ENCODE data around the gene NBAS. TPM values are rescaled to one million over a fixed set of nuclear protein-coding genes. Genes with fewer than 3 reads are reported as not detected.

NBAS gene
- polyA plus RNA-seq (2013, experiment 1 of 2), result 22.8 TPM
- polyA plus RNA-seq (2013, experiment 2 of 2), result 22.6 TPM

DNA sequence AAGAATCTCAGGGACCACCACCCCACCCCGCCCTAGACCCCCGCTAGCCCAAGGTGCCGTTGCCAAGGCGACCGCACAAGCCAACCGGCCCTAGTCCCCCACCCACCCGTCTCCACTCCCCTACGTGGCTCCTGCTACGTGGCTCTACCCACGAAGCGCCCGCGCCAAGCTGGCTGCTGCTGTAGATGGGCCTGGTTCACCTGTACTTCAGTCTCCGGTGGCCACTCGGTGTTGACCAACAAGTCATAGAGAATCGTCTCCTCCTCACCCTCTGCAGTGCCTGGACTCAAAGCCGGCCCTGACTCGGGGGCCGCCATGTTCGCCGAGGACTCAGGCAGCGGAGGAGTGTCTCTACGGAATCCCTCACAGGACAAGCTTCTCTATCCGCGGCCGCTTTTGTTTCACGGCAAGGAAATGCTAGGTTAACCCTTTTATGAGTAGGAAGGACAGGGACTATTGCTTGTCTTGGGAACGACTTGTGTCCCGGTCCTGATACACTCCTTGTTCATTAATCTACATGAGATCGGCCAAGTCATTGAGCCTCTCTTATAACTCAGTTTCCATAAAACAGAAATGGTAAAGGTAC is at the start of gene NBAS:
Gene NBAS, minus strand, starts transcription at position 347 of the 586 bp plus-strand sequence. Its CDS starts 30 bp downstream, at position 317.
- peak within 1 kb of the TSS; percentile 92 for H4K8ac ChIP-seq (ENCODE audit: low read length)
- under 1% methylated on average over 29 of the region's 30 CpGs for WGBS
- peak within 1 kb of the TSS; percentile 66 for H3K27ac ChIP-seq (ENCODE audit: low read length, poor library complexity, severe bottlenecking)
- peak within 1 kb of the TSS; percentile 21 for H2BK120ac ChIP-seq (ENCODE audit: low read depth, low read length)
- H3K4me2 ChIP-seq (ENCODE audit: low read length, poor library complexity, severe bottlenecking), result peak within 1 kb of the TSS; percentile 81
- peak within 1 kb of the TSS in 1 of 2 experiments; percentile 81 for H3K23ac ChIP-seq (ENCODE audit: low read length in 2 of 2)
- H4K91ac ChIP-seq (ENCODE audit: low read length), result peak within 1 kb of the TSS; percentile 91
- H2BK12ac ChIP-seq (ENCODE audit: low read length in 2 of 2), result no peak within 1 kb of the TSS
- peak; percentile 94 for DNase-seq
- H2BK15ac ChIP-seq (ENCODE audit: low read depth, poor library complexity, severe bottlenecking), result peak within 1 kb of the TSS; percentile 9
- peak within 1 kb of the TSS; percentile 97 for H3K9ac ChIP-seq (ENCODE audit: low read length)
- H3K14ac ChIP-seq (ENCODE audit: low read length in 2 of 2), result peak within 1 kb of the TSS in 1 of 2 experiments; percentile 37
- peaks cover 0 to 4% of the 10 kb centered on the region in 2 experiments for H3K36me3 ChIP-seq (ENCODE audit: control insufficient read depth in 1 of 2, insufficient read depth in 2 of 2, low read depth in 1 of 2, low read length in 2 of 2)
- no peak within 1 kb of the TSS for H2BK5ac ChIP-seq (ENCODE audit: low read depth, low read length, poor library complexity, severe bottlenecking)
- peak within 1 kb of the TSS; percentile 37 to 92 for H3K4ac ChIP-seq (ENCODE audit: low read depth in 1 of 2, low read length in 2 of 2)
- H3K79me1 ChIP-seq (replicated peaks; ENCODE audit: low read length, poor library complexity, severe bottlenecking), result peaks cover 3% of the 10 kb centered on the region
- no peaks in the 10 kb centered on the region for H3K9me3 ChIP-seq (ENCODE audit: control insufficient read depth, low read length)
- H2AFZ ChIP-seq (ENCODE audit: low read depth, low read length), result peak within 1 kb of the TSS; percentile 54
- no peak within 1 kb of the TSS for H2AK5ac ChIP-seq (ENCODE audit: low read length, severe bottlenecking)
- peak within 1 kb of the TSS in 1 of 2 experiments; percentile 87 for H3K18ac ChIP-seq (ENCODE audit: low read depth in 1 of 2, low read length in 2 of 2)
- no peaks in the 10 kb centered on the region for H3K27me3 ChIP-seq (ENCODE audit: control insufficient read depth in 1 of 2, insufficient read depth in 1 of 2, low read length in 2 of 2)
- H3K4me3 ChIP-seq (ENCODE audit: insufficient read depth in 1 of 2, low read depth in 1 of 2, low read length in 2 of 2), result peak within 1 kb of the TSS; percentile 93 to 99
- H3K4me1 ChIP-seq (ENCODE audit: control insufficient read depth, insufficient read depth, low read depth, low read length), result peaks cover 2% of the 10 kb centered on the region

- no peak for DNase-seq
- WGBS, result 100% methylated on average over 4 of the region's 5 CpGs
Observed at GRCh38 chr2:15610430-15610952, 49.4 kb upstream of the NBAS start.

DNA sequence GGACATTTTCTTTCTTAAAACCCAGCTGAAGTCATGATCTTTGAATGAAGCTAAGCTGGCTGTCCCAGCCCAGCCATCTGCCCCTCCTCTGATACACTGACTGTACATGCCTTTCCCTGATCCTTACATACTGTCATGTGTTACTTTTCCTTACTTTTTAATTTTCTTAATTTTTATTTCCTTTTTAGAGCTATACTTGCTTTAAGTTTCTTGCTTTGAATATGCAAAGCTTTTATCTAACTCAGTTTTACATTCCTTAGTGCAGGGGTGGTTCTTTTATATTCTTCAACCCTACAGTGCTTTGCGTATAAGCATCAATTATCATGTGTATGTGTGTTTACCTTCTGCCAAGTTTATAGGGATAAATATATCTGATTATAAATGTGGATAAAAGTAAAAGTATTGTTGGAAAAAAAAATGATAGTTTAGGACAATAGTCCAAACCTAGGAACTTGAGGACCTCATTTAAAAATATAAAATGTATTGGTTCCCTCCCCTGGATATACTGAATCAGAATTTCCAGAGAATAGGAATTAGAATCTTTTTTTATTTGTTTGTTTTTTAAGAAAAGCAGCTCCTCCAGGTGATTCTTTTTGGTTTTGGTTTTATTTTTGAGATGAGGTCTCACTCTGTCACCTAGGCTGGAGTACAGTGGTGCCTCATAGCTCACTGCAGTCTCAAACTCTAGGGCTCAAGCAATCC is 48.4 kb upstream of the NBAS start:
- no peak overlapping the region for H4K8ac ChIP-seq (ENCODE audit: low read length)
- no peak overlapping the region for H3K27ac ChIP-seq (ENCODE audit: low read length, poor library complexity, severe bottlenecking)
- H2AK5ac ChIP-seq (ENCODE audit: low read length, severe bottlenecking), result no peak overlapping the region
- no peak overlapping the region for H4K91ac ChIP-seq (ENCODE audit: low read length)
- no peak overlapping the region for H2BK5ac ChIP-seq (ENCODE audit: low read depth, low read length, poor library complexity, severe bottlenecking)
- no peaks in the 10 kb centered on the region for H3K4me1 ChIP-seq (ENCODE audit: control insufficient read depth, insufficient read depth, low read depth, low read length)
- H3K14ac ChIP-seq (ENCODE audit: low read length in 2 of 2), result no peak overlapping the region
- no peak overlapping the region for H3K9ac ChIP-seq (ENCODE audit: low read length)
- H3K9me3 ChIP-seq (ENCODE audit: control insufficient read depth, low read length), result no peaks in the 10 kb centered on the region
- WGBS, result no CpG with 5 or more reads among the region's 1 CpG
- peaks cover 20% of the 10 kb centered on the region for H3K79me1 ChIP-seq (replicated peaks; ENCODE audit: low read length, poor library complexity, severe bottlenecking)
- no peak overlapping the region for H3K4me3 ChIP-seq (ENCODE audit: insufficient read depth in 1 of 2, low read depth in 1 of 2, low read length in 2 of 2)
- no peak overlapping the region for H3K18ac ChIP-seq (ENCODE audit: low read depth in 1 of 2, low read length in 2 of 2)
- peaks cover 27 to 76% of the 10 kb centered on the region in 2 experiments for H3K36me3 ChIP-seq (ENCODE audit: control insufficient read depth in 1 of 2, insufficient read depth in 2 of 2, low read depth in 1 of 2, low read length in 2 of 2)
- H2BK120ac ChIP-seq (ENCODE audit: low read depth, low read length), result no peak overlapping the region
- H3K23ac ChIP-seq (ENCODE audit: low read length in 2 of 2), result no peak overlapping the region
- H3K27me3 ChIP-seq (ENCODE audit: control insufficient read depth in 1 of 2, insufficient read depth in 1 of 2, low read length in 2 of 2), result no peaks in the 10 kb centered on the region
- no peak overlapping the region for H2BK15ac ChIP-seq (ENCODE audit: low read depth, poor library complexity, severe bottlenecking)
- no peak overlapping the region for H2BK12ac ChIP-seq (ENCODE audit: low read length in 2 of 2)
- no peak overlapping the region for H3K4me2 ChIP-seq (ENCODE audit: low read length, poor library complexity, severe bottlenecking)
- H2AFZ ChIP-seq (ENCODE audit: low read depth, low read length), result no peak overlapping the region
- H3K4ac ChIP-seq (ENCODE audit: low read depth in 1 of 2, low read length in 2 of 2), result no peak overlapping the region
- no peak for DNase-seq

More at GRCh38 chr2:15610430-15610952, 49.4 kb upstream of the NBAS start:
- no peak overlapping the region for H3K4ac ChIP-seq (ENCODE audit: low read depth in 1 of 2, low read length in 2 of 2)
- H3K4me3 ChIP-seq (ENCODE audit: insufficient read depth in 1 of 2, low read depth in 1 of 2, low read length in 2 of 2), result no peak overlapping the region
- no peak overlapping the region for H4K91ac ChIP-seq (ENCODE audit: low read length)
- no peak overlapping the region for H2BK120ac ChIP-seq (ENCODE audit: low read depth, low read length)
- H3K79me1 ChIP-seq (replicated peaks; ENCODE audit: low read length, poor library complexity, severe bottlenecking), result peaks cover 17% of the 10 kb centered on the region
- H2AFZ ChIP-seq (ENCODE audit: low read depth, low read length), result no peak overlapping the region
- no peak overlapping the region for H2BK5ac ChIP-seq (ENCODE audit: low read depth, low read length, poor library complexity, severe bottlenecking)
- H3K14ac ChIP-seq (ENCODE audit: low read length in 2 of 2), result no peak overlapping the region
- no peak overlapping the region for H3K23ac ChIP-seq (ENCODE audit: low read length in 2 of 2)
- H2BK12ac ChIP-seq (ENCODE audit: low read length in 2 of 2), result no peak overlapping the region
- H3K18ac ChIP-seq (ENCODE audit: low read depth in 1 of 2, low read length in 2 of 2), result no peak overlapping the region
- H3K4me2 ChIP-seq (ENCODE audit: low read length, poor library complexity, severe bottlenecking), result no peak overlapping the region
- no peaks in the 10 kb centered on the region for H3K4me1 ChIP-seq (ENCODE audit: control insufficient read depth, insufficient read depth, low read depth, low read length)
- no peak overlapping the region for H4K8ac ChIP-seq (ENCODE audit: low read length)
- H3K9me3 ChIP-seq (ENCODE audit: control insufficient read depth, low read length), result no peaks in the 10 kb centered on the region
- H3K9ac ChIP-seq (ENCODE audit: low read length), result no peak overlapping the region
- no peaks in the 10 kb centered on the region for H3K27me3 ChIP-seq (ENCODE audit: control insufficient read depth in 1 of 2, insufficient read depth in 1 of 2, low read length in 2 of 2)
- no peak overlapping the region for H2BK15ac ChIP-seq (ENCODE audit: low read depth, poor library complexity, severe bottlenecking)
- H2AK5ac ChIP-seq (ENCODE audit: low read length, severe bottlenecking), result no peak overlapping the region
- no peak overlapping the region for H3K27ac ChIP-seq (ENCODE audit: low read length, poor library complexity, severe bottlenecking)
- peaks cover 18 to 76% of the 10 kb centered on the region in 2 experiments for H3K36me3 ChIP-seq (ENCODE audit: control insufficient read depth in 1 of 2, insufficient read depth in 2 of 2, low read depth in 1 of 2, low read length in 2 of 2)

GRCh38 chr2:15608392-15608761 is 47.2 kb upstream of the NBAS start:
- no peak overlapping the region for H3K23ac ChIP-seq (ENCODE audit: low read length in 2 of 2)
- H3K27me3 ChIP-seq (ENCODE audit: control insufficient read depth in 1 of 2, insufficient read depth in 1 of 2, low read length in 2 of 2), result no peaks in the 10 kb centered on the region
- no peaks in the 10 kb centered on the region for H3K9me3 ChIP-seq (ENCODE audit: control insufficient read depth, low read length)
- no peaks in the 10 kb centered on the region for H3K4me1 ChIP-seq (ENCODE audit: control insufficient read depth, insufficient read depth, low read depth, low read length)
- DNase-seq, result no peak
- WGBS, result 100% methylated on average over 3 of the region's 4 CpGs
- no peak overlapping the region for H4K91ac ChIP-seq (ENCODE audit: low read length)
- no peak overlapping the region for H2BK15ac ChIP-seq (ENCODE audit: low read depth, poor library complexity, severe bottlenecking)
- H3K79me1 ChIP-seq (replicated peaks; ENCODE audit: low read length, poor library complexity, severe bottlenecking), result peaks cover 17% of the 10 kb centered on the region
- H2BK5ac ChIP-seq (ENCODE audit: low read depth, low read length, poor library complexity, severe bottlenecking), result no peak overlapping the region
- H4K8ac ChIP-seq (ENCODE audit: low read length), result no peak overlapping the region
- no peak overlapping the region for H2AFZ ChIP-seq (ENCODE audit: low read depth, low read length)
- no peak overlapping the region for H3K9ac ChIP-seq (ENCODE audit: low read length)
- H3K4me3 ChIP-seq (ENCODE audit: insufficient read depth in 1 of 2, low read depth in 1 of 2, low read length in 2 of 2), result no peak overlapping the region
- no peak overlapping the region for H2BK120ac ChIP-seq (ENCODE audit: low read depth, low read length)
- no peak overlapping the region for H3K18ac ChIP-seq (ENCODE audit: low read depth in 1 of 2, low read length in 2 of 2)
- H3K4ac ChIP-seq (ENCODE audit: low read depth in 1 of 2, low read length in 2 of 2), result no peak overlapping the region
- no peak overlapping the region for H3K14ac ChIP-seq (ENCODE audit: low read length in 2 of 2)
- H2BK12ac ChIP-seq (ENCODE audit: low read length in 2 of 2), result no peak overlapping the region
- H2AK5ac ChIP-seq (ENCODE audit: low read length, severe bottlenecking), result no peak overlapping the region
- H3K36me3 ChIP-seq (ENCODE audit: control insufficient read depth in 1 of 2, insufficient read depth in 2 of 2, low read depth in 1 of 2, low read length in 2 of 2), result peaks cover 23 to 76% of the 10 kb centered on the region in 2 experiments
- no peak overlapping the region for H3K27ac ChIP-seq (ENCODE audit: low read length, poor library complexity, severe bottlenecking)
- H3K4me2 ChIP-seq (ENCODE audit: low read length, poor library complexity, severe bottlenecking), result no peak overlapping the region
